Endothelial cell (in vitro differentiated cells): ENCODE measurements around the gene TPI1. TPM values are rescaled to one million over a fixed set of nuclear protein-coding genes. Genes with fewer than 3 reads are reported as not detected.

Source experiments
- DNase-seq: peaks from one replicate; pipeline ENCODE4 v3.0.0; 2021; ENCODE audit warnings: low spot score
- H3K27ac Mint-ChIP-seq: one replicate; pipeline ENCODE4 v1.8.0; 2021; ENCODE audit warnings: mixed read lengths, inconsistent platforms; ENCODE audit not compliant: unreplicated experiment
- H3K27me3 Mint-ChIP-seq: one replicate; pipeline ENCODE4 v1.8.0; 2021; ENCODE audit warnings: mild to moderate bottlenecking, moderate library complexity, mixed read lengths, inconsistent platforms; ENCODE audit not compliant: unreplicated experiment
- H3K36me3 Mint-ChIP-seq: one replicate; pipeline ENCODE4 v1.8.0; 2021; ENCODE audit warnings: mild to moderate bottlenecking, low read depth, mixed read lengths, inconsistent platforms; ENCODE audit not compliant: unreplicated experiment
- H3K4me1 Mint-ChIP-seq: one replicate; pipeline ENCODE4 v1.8.0; 2021; ENCODE audit warnings: mild to moderate bottlenecking, mixed read lengths, inconsistent platforms; ENCODE audit not compliant: unreplicated experiment
- H3K4me3 Mint-ChIP-seq: one replicate; pipeline ENCODE4 v1.8.0; 2021; ENCODE audit warnings: mild to moderate bottlenecking, mixed read lengths, inconsistent platforms; ENCODE audit not compliant: unreplicated experiment
- H3K9me3 Mint-ChIP-seq: one replicate; pipeline ENCODE4 v1.8.0; 2021; ENCODE audit warnings: mixed read lengths, inconsistent platforms; ENCODE audit not compliant: unreplicated experiment
- total RNA-seq: library from RNA; stranded (reverse); fragmentation: NEBNext Ultra II Directional; extraction: Animal tissue kit (Norgen Biotek cat#: 25700); gene quantifications from one replicate; pipeline ENCODE4 v1.2.1, GENCODE V29; 2021; ENCODE audit not compliant: unreplicated experiment
- TF ChIP-seq, protein P1 (sequence below): fragments of 200-600 bp; sonication (generic); IDR thresholded peaks from one replicate; pipeline ENCODE4 v1.5.0; 2021; ENCODE audit warnings: antibody characterized with exemption; ENCODE audit not compliant: unreplicated experiment

Gene TPI1
- total RNA-seq, 1 donor from 2014 or later: 356 TPM

- DNase-seq: peak; percentile 52
- H3K9me3 Mint-ChIP-seq: no peaks in the 10 kb centered on the region
- peaks cover 22% of the 10 kb centered on the region for H3K36me3 Mint-ChIP-seq
- H3K27me3 Mint-ChIP-seq: peaks cover 25% of the 10 kb centered on the region
- TF ChIP-seq, protein P1, sequence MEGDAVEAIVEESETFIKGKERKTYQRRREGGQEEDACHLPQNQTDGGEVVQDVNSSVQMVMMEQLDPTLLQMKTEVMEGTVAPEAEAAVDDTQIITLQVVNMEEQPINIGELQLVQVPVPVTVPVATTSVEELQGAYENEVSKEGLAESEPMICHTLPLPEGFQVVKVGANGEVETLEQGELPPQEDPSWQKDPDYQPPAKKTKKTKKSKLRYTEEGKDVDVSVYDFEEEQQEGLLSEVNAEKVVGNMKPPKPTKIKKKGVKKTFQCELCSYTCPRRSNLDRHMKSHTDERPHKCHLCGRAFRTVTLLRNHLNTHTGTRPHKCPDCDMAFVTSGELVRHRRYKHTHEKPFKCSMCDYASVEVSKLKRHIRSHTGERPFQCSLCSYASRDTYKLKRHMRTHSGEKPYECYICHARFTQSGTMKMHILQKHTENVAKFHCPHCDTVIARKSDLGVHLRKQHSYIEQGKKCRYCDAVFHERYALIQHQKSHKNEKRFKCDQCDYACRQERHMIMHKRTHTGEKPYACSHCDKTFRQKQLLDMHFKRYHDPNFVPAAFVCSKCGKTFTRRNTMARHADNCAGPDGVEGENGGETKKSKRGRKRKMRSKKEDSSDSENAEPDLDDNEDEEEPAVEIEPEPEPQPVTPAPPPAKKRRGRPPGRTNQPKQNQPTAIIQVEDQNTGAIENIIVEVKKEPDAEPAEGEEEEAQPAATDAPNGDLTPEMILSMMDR: no peak
- peaks cover 29% of the 10 kb centered on the region for H3K4me1 Mint-ChIP-seq
- H3K27ac Mint-ChIP-seq: peak overlapping the region; percentile 82
- H3K4me3 Mint-ChIP-seq: peak overlapping the region; percentile 99
Measured at GRCh38 chr12:6828781-6829535, 38.4 kb upstream of the TPI1 start.

DNA sequence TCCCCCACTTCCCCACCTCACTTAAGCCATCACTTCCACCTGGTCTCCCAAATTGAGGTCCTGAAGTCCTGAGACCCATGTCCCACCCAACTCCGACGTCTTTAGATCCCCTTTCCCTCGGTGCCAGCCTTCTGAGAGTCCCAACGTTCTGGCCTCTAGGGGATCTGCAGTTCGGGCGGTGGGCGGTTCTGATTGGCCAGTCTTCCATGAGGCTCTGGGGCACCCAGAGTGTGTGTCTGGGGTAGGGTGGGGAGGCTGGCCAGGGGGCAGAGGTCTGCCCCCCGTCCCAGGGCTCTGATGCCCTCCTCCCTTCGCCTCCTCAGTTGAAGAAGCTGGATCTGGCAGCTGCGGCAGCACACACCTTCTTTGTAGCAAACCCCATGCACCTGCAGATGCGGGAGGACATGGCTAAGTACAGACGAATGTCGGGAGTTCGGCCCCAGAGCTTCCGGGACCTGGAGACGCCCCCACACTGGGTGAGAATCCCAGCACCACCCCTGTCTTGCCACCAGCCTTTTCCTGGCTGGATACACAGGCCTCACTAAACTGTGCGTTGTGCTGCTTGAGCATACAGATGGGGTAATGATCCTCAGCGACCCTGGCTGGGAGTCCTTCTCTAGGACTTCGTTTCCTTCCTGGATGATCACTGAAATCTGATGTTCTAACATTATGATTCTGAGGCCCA lies 37.7 kb upstream of the TPI1 start:
- H3K4me3 Mint-ChIP-seq: peak overlapping the region; percentile 99
- peaks cover 21% of the 10 kb centered on the region for H3K36me3 Mint-ChIP-seq
- H3K4me1 Mint-ChIP-seq: peaks cover 27% of the 10 kb centered on the region
- TF ChIP-seq, protein P1: no peak
- H3K9me3 Mint-ChIP-seq: no peaks in the 10 kb centered on the region
- peaks cover 25% of the 10 kb centered on the region for H3K27me3 Mint-ChIP-seq
- peak overlapping the region; percentile 82 for H3K27ac Mint-ChIP-seq
- no peak for DNase-seq

- DNase-seq: no peak
- peaks cover 19% of the 10 kb centered on the region for H3K36me3 Mint-ChIP-seq
- no peak overlapping the region for H3K27ac Mint-ChIP-seq
- H3K4me1 Mint-ChIP-seq: peaks cover 20% of the 10 kb centered on the region
- no peaks in the 10 kb centered on the region for H3K9me3 Mint-ChIP-seq
- H3K27me3 Mint-ChIP-seq: peaks cover 19% of the 10 kb centered on the region
- H3K4me3 Mint-ChIP-seq: peak overlapping the region; percentile 65
- TF ChIP-seq, protein P1: no peak
Measured at GRCh38 chr12:6830286-6830890, 36.9 kb upstream of the TPI1 start.

DNA sequence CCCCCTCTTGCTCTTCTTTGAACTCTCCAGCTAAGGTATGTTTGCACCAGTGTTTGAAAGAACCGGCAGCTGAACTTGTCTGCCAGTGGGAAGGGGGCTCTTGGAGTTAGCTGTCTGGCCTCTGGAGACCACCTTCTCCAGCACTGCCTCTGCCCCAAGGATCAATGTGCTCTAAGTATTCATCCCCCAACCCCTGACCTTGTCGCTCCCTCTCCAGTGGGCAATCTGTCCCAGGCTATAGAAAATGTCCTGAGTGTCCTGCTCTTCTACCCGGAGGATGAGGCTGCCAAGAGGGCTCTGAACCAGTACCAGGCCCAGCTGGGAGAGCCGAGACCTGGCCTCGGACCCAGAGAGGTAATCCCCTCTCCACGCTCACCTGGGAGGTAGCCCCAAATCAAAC lies 36.3 kb upstream of the TPI1 start:
- Mint-ChIP-seq H3K27ac (no peak overlapping the region), H3K4me1 (peaks cover 18% of the 10 kb centered on the region), H3K27me3 (peaks cover 18% of the 10 kb centered on the region), H3K4me3 (peak overlapping the region; percentile 65), H3K36me3 (peaks cover 22% of the 10 kb centered on the region), H3K9me3 (no peaks in the 10 kb centered on the region)
- TF ChIP-seq, protein P1: no peak
- DNase-seq: no peak
